Right lobe of liver (tissue), 6 donors: Measurements from ENCODE around the gene DAG1. TPM values are rescaled to one million over a fixed set of nuclear protein-coding genes. Genes with fewer than 3 reads are reported as not detected.

Source experiments
- ATAC-seq, 4 donors: fragments of 200-7000 bp; cut with Tn5 transposase; one replicate each; pipeline ENCODE4 v1.9.1; 2020; ENCODE audit warnings: mild to moderate bottlenecking in 4 of 4, moderate library complexity in 4 of 4
- DNase-seq, 3 donors: peaks; one replicate each; pipeline ENCODE4 v3.0.0-alpha.2; 2020
- H3K27ac ChIP-seq, 3 donors: fragments of 200-600 bp; one replicate each; pipeline ENCODE4 v1.8.0; 2022
- H3K27me3 ChIP-seq, 2 donors: fragments of 200-600 bp; one replicate each; pipeline ENCODE4 v1.8.0; 2022
- H3K36me3 ChIP-seq, 4 donors: fragments of 200-600 bp; sonication (generic) in 1 of 4; one replicate each; pipeline versions ENCODE4 v1.5.1 to v1.8.0; 2017 to 2022; ENCODE audit warnings: control low read depth in 1 of 4
- H3K4me1 ChIP-seq, 4 donors: fragments of 200-600 bp; sonication (generic) in 1 of 4; one replicate each; pipeline versions ENCODE4 v1.5.1 to v1.8.0; 2017 to 2022; ENCODE audit warnings: control low read depth in 1 of 4
- H3K4me3 ChIP-seq, 3 donors: fragments of 200-600 bp; one replicate each; pipeline ENCODE4 v1.8.0; 2022
- H3K9me3 ChIP-seq, 4 donors: fragments of 200-600 bp; sonication (generic) in 1 of 4; one replicate each; pipeline versions ENCODE4 v1.5.1 to v1.8.0; 2017 to 2022; ENCODE audit warnings: control low read depth in 1 of 4
- POLR2A ChIP-seq: fragments of 450-650 bp; IDR thresholded peaks from one replicate; pipeline ENCODE4 v1.6.1; 2017; ENCODE audit warnings: antibody characterized with exemption, mild to moderate bottlenecking
- WGBS: methylation state at CpG from one replicate; pipeline ENCODE4 v1.1.6; 2018; ENCODE audit warnings: low coverage, low lambda C conversion rate; ENCODE audit not compliant: insufficient coverage; ENCODE audit errors: missing lambda C conversion rate; 5-methylcytosine and 5-hydroxymethylcytosine counted together
- intact Hi-C, 2 donors: fragments of 100-400 bp; cut with DNase I; formaldehyde crosslinking; loops; one replicate each; pipeline versions ENCODE4 v1.11.2 to v1.14.1; 2022
- total RNA-seq, 6 experiments: library from RNA; depleted of rRNA in 2 of 6; stranded (reverse); fragments of >200 nt in 2 of 6; fragmentation: NEBNext Ultra II Directional in 3 of 6; extraction: Animal tissue kit (Norgen Biotek cat#: 25700) in 3 of 6; gene quantifications; one replicate each; pipeline versions ENCODE4 v1.1.0 to v1.2.4, GENCODE V29; 2016 to 2023
- TF ChIP-seq, protein P1 (sequence below), 4 donors: fragments of 200-600 bp in 3 of 4; fragments of 450-650 bp in 1 of 4; IDR thresholded peaks; one replicate each; pipeline versions ENCODE4 v1.5.1 to v1.8.0; 2016 to 2022; ENCODE audit warnings: antibody characterized with exemption in 4 of 4, mild to moderate bottlenecking in 2 of 4
- donor health status: DM: no; HTN: yes; CAD: no.
- donor health status: DM: no; HTN: no; CAD: no.
- donor health status: DM: no; HTN: no; CAD: no.
- donor health status: DM: no; HTN: yes; CAD: no.
- donor health status: DM: no; HTN: yes; CAD: no.

Gene DAG1
- total RNA-seq, 6 experiments from 2014 or later, result 54.5 to 92.5 (median 65.2) TPM

DNA sequence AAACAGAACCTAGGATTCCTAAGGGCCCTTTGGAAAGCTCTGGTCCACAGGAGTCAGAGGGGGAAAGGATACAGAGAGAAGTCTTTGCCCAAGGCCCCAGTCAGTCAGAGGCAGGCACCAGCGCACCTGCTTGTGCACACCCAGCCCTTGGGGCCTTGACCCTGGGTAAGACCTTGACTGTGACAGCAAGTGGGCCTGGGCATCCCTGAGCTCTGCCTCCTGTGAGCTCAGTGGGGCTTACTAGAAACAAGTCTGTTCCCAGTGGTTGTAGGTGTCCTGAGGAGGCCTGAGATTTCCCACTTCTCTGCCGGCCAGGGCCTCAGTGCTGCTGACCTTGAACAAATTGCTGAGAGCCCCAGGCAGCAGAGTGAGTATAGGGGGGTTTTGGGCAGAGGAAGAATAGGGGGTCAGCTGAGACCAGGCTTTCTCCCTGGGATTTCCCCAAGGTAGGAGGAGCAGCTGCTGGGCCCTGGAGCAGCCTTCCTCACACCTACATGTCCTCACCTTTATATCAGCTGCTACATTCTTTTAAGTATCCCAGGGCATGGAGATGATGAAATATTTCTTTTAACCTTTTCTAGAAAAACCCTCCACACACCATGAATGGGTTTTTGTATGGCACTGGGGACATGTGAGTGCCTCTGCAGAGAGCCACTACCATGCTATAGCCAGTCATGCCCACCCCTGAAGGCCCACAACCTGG is 9.7 kb upstream of the DAG1 start:
- intact Hi-C loops, result no loop called here
- no peak overlapping the region for H3K4me3 ChIP-seq
- no peaks in the 10 kb centered on the region for H3K36me3 ChIP-seq
- ATAC-seq (no peak), DNase-seq (no peak)
- TF ChIP-seq, protein P1, sequence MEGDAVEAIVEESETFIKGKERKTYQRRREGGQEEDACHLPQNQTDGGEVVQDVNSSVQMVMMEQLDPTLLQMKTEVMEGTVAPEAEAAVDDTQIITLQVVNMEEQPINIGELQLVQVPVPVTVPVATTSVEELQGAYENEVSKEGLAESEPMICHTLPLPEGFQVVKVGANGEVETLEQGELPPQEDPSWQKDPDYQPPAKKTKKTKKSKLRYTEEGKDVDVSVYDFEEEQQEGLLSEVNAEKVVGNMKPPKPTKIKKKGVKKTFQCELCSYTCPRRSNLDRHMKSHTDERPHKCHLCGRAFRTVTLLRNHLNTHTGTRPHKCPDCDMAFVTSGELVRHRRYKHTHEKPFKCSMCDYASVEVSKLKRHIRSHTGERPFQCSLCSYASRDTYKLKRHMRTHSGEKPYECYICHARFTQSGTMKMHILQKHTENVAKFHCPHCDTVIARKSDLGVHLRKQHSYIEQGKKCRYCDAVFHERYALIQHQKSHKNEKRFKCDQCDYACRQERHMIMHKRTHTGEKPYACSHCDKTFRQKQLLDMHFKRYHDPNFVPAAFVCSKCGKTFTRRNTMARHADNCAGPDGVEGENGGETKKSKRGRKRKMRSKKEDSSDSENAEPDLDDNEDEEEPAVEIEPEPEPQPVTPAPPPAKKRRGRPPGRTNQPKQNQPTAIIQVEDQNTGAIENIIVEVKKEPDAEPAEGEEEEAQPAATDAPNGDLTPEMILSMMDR (IDR thresholded peaks at IDR 0.05), result no peak
- TF ChIP-seq POLR2A, result no peak
- no peak overlapping the region for H3K27ac ChIP-seq
- H3K4me1 ChIP-seq, result peaks cover 0 to 1% (median 0%) of the 10 kb centered on the region in 4 donors
- no peaks in the 10 kb centered on the region for H3K9me3 ChIP-seq
- WGBS, result no CpG with 5 or more reads among the region's 2 CpGs
- no peaks in the 10 kb centered on the region for H3K27me3 ChIP-seq

DNA sequence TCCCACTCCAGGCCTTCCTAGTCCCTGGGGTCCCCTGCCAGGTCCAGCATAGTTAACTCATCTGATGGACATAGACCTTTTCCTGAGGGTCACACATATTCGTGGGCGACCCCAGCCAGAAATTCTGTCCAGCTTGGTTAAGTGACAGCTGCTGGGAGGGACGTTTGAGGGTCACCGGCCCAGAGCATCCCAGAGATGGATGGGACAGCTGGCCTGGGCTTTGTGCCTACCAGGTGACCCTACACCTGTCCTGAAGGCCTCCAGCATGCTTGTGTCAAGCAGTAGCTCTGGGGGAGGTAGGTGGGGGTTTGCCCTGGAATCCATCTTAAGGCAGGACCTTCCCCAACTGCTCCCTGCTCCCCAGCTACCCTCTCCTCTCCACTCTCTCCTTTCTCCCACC is 9.1 kb upstream of the DAG1 start:
- TF ChIP-seq, protein P1 (IDR thresholded peaks at IDR 0.05), result no peak
- no peak for TF ChIP-seq POLR2A

DNA sequence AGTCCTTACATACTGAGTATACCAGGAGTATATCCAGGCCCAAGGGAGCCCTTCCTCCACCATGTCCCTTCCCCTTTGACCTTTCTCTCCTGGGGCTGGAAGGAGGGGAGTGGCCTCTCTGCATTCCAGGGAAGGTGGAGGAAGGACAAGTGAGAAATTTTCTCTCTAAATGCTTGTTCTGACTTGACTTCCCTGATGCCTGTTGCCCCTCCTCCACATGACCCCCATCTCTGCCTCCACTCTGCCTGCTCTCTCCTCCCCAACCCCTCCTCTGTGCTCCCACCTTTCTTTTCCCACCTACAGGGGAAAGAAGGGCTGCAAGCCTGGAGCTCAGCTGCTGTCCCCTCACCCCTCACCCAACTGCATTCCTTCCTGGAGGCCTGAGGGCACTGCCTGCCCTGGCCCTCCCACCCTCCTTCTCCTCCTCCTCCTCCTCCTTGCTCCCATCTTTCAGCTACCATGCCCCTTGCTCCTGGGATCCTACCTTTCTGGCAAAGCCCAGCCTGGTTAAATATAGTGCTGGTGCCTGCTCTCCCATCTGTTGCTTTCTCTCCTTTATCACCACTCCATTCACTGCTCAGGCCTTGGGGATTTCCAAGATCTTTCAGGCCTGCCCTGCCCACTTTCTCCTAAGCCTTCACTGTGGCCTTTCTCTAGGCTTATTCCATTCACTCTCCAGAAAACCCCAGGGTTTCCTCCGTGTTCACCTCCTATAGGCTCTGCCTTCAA is 8.5 kb upstream of the DAG1 start:
- TF ChIP-seq, protein P1 (IDR thresholded peaks at IDR 0.05), result no peak
- TF ChIP-seq POLR2A, result no peak
- H3K4me1 ChIP-seq, result peaks cover 0 to 11% (median 0%) of the 10 kb centered on the region in 4 donors
- H3K36me3 ChIP-seq, result no peaks in the 10 kb centered on the region
- no peak overlapping the region for H3K4me3 ChIP-seq
- H3K27me3 ChIP-seq, result no peaks in the 10 kb centered on the region
- no peaks in the 10 kb centered on the region for H3K9me3 ChIP-seq
- ATAC-seq, result peak in 1 of 4 donors; percentile 12
- no peak overlapping the region for H3K27ac ChIP-seq
- 100% methylated on average over 1 of the region's 1 CpG for WGBS
- no peak for DNase-seq
- intact Hi-C loops, result no loop called here

More for the DNA sequence above, 9.1 kb upstream of the DAG1 start:
- 75% methylated on average over 3 of the region's 4 CpGs for WGBS
- Histone ChIP-seq H3K4me1 (peaks cover 0 to 7% (median 0%) of the 10 kb centered on the region in 4 donors), H3K27ac (no peak overlapping the region), H3K9me3 (no peaks in the 10 kb centered on the region), H3K36me3 (no peaks in the 10 kb centered on the region), H3K27me3 (no peaks in the 10 kb centered on the region), H3K4me3 (no peak overlapping the region)
- DNase-seq (no peak), ATAC-seq (no peak)
- intact Hi-C loops, result no loop called here

DNA sequence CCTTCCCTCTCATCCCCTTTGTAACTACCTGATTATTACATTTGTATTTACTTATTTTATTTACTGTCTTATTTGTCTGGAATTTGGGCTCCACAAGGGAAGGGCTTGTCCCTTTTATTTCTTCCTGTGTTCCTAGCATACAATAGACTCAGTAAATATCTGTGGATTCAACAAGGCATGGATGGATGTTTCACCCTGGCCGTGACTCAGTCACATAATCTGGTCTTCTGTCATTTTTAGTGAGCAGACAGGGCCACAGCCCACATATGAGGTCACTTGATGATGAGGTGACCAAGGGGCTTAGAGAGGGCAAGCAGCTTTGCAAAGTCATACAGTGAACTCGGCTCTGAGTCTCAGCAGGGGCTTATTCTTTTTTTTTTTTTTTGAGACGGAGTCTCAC is 7.8 kb upstream of the DAG1 start:
- Histone ChIP-seq H3K27ac (no peak overlapping the region), H3K4me3 (no peak overlapping the region), H3K36me3 (no peaks in the 10 kb centered on the region), H3K4me1 (peaks cover 0 to 11% (median 0%) of the 10 kb centered on the region in 4 donors), H3K27me3 (no peaks in the 10 kb centered on the region), H3K9me3 (no peaks in the 10 kb centered on the region)
- DNase-seq (no peak), ATAC-seq (no peak)
- 43% methylated on average over 2 of the region's 3 CpGs for WGBS
- TF ChIP-seq, protein P1 (IDR thresholded peaks at IDR 0.05), result no peak
- no peak for TF ChIP-seq POLR2A
- intact Hi-C loops, result no loop called here
